COR-L47 (cell line): ENCODE results near the gene PSMD1.
"Not testable (repeated sequence)": the region's sequence is repeated elsewhere in the genome, so short reads cannot be mapped to it uniquely, and the experiment has no call there.

Experiments used
- DNase-seq: peaks from one replicate; lab custom pipeline; 2025; lab: John Stamatoyannopoulos, UW

PSMD1 gene

DNA sequence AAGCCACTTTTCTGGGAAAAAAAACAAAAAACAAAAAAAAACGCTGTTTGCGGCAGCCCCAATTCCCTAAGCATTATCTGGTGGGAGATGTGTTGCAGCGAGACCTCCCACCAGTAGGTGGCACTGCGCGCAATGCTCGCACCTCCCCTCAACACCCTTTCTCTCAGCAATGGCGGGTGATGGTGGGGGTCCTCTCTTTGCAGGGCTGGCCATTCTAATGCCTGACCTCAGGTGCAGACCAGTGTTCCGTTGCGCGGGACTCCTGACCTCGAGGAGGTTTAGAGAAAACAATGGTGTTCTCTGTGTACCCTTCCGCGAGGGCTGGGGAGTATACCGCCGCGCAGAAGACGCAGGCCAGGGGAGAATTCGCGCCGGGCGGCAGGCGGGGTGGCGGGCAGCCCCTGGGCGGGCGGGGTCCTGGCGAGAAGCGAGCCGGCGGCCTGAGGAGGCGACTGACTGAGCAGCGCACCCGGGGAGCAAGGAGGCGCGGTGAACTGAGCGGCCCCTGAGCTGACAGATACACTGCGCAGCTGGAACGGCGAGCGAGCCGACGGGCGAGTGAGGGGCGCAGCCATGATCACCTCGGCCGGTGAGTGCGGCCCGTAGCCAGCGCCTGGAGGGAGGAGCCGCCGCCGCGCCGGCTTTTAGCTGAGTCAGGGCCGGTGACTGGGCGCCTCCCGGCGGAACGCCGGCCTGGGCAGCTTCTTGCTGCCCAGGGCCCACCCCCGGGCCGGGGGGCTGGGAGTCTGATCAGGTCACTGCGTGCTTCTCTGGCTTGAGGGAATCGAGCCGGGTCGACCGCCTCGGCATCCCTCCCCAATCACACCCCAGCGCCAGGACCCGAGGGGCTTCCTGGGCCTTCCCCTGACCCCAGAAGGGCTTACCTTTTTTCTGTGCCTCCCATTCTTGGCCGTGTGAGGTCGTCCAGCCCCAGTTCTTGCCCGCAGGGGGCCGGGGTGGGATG is at the start of gene PSMD1:
Gene PSMD1 (plus strand): TSS at position 415 of the 964 bp plus-strand sequence. CDS start 159 bp downstream, at position 574.
- peak; percentile 66 for DNase-seq

- no peak for DNase-seq
Observed at GRCh38 chr2:231007286-231008098, 49.2 kb upstream of the PSMD1 start.

GRCh38 chr2:231008131-231008530 is 48.5 kb upstream of the PSMD1 start:
- no peak for DNase-seq

GRCh38 chr2:231009236-231009919 is 47.3 kb upstream of the PSMD1 start:
- no peak for DNase-seq

- DNase-seq = no peak
Observed at GRCh38 chr2:231010201-231010730, 46.4 kb upstream of the PSMD1 start.

- DNase-seq = no peak
Observed at GRCh38 chr2:231011526-231011925, 45.1 kb upstream of the PSMD1 start.

DNA sequence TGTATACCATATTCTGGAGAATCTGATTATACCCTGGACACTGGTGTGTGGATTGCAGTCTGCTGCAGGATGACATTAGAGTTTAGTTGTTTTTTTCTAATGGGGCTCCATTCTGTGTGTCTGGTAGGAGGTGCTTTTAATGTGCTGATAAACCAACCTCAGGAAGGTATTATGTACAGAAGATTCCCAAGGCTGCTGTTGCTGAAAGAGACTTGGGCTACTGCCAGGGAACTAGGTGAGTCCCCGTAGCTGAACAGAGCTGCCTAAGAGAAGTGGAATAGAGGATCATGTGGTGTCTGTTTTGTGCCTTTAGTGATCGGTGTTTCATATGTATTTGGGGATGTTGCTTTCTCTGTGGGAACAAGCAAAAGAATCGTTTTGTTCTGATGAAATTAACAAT is 44.2 kb upstream of the PSMD1 start:
- no peak for DNase-seq

GRCh38 chr2:231013820-231014219 is 42.8 kb upstream of the PSMD1 start:
- DNase-seq = no peak

DNA sequence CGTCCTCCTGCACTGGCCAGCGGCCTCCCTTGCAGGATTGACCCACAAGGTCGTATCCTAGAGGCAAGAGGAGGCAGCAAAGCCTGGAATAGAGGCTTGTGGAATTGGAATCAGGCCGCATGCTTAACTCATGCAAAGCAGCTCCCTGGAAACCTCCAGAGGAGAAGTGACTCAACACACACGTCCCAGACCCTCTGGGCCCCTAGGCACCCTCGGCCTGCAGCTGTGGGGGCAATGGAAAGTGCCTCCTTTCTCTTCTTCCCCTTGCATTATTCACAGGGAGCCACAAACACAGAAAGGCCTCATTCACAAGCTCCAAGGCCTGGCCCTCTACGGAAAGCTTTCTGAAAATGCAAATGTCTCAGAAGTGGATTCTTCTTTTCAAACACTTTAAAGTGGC is 41.2 kb upstream of the PSMD1 start:
- no peak for DNase-seq

DNA sequence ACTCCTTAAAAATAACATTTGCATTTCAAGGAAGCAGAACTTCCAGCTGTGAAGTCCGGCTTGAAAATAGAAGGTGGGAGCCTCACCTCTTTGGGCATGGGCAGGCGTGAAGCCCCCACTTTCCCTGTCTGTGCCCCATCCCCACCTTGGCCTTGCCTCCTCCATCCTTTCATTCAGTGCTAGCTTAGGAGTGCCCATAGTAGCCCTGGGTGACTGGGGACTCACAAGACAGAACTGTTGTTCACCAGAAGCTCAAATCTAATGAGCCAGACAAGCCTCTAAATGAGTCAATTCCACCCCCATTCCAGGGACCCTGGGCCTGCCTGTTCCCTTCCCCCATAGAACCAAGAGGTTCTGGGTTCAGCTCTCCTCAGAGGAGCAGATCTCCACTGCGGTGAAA is 40.7 kb upstream of the PSMD1 start:
- no peak for DNase-seq

GRCh38 chr2:231016566-231017230 is 40.0 kb upstream of the PSMD1 start:
- no peak for DNase-seq

DNA sequence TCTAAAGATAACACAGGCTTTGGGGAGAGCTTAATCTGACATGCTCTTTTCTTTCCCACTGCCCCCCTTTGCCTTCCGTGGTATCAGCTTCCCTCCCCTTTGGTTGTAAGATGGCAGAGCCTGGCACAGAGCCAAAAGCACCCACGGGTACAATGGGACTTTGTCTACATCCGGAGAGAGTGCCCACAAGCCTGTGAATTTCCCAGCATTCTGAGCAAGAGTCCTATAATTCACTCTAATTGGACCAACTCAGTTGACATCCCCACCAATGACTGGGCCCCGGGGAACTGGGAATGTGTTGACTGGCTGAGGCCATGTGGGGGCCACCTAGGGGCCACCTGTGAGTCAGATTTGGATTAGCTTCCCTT is 39.5 kb upstream of the PSMD1 start:
- no peak for DNase-seq

DNA sequence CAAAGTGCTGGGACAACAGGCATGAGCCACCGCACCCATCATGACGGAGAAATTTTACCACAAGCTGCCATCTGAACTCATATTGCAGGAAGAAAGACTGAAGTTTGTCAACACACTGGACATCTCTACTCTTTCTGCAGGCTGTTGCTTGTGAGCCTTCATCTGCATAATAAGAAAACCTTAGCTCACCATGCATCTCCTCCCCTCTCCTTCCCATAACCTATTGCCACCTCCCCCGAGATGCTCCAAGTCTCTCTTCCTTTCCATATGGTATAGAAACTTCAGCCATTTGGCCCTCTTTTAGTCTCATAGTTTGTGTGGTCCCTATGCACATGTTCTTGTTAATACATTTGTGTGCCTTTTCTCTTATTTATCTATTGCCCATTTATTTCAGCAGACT is 38.5 kb upstream of the PSMD1 start:
- DNase-seq = no peak

DNA sequence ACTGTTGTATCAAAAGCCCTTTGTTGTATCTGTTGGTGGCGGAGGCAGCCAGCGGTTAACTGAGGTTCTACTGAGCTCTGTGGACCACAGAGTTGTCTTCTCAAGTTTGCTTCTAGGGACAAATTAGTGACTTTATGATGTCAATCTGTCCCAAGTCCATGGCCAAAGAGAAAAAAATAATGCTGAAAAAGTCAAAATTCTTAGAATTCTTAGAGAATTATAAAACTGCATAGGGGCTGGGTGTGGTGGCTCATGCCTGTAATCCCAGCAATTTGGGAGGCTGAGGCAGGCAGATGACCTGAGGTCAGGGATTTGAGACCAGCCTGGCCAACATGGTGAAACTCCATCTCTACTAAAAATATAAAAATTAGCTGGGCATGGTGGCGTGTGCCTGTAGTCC is 31.6 kb upstream of the PSMD1 start:
- DNase-seq = not testable (repeated sequence)

DNA sequence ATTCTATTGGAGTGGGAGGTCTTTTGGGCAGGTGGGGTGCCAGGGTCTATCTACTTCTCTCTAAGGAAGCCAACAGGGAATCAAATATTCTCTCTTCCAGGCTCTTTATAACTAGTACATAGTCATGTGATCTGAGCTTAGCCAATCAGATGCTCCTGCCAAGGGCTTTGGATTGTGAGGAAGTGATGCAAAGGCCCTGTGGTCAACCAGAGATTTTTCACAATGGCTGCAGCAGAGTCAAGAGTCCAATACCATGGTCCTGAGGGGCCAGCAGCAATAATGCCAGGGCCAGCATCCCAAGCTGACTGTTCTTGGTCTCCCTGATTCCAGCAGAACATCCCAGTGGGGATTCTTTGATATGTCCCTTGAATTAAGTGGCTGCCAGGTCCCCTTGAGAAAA is 27.8 kb upstream of the PSMD1 start:
- DNase-seq = no peak

DNA sequence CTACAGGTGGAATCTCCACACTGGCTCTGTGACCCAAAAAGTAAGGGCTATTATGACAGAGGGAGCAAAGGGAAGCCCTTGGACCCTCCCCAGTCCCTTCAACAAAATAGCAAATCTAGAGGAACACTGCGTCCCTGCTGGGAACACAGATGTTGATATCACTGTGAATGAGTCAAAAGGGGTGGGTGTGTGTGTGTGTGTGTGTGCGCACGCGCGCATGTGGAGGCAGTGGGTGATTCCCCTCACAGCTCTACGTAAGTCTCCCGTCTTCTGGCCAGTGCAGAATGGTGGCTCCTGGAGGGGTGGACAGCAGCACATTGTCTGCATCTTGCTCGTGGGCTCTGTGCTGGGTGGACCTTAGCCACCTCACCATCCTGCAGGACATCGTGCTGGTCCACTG is 27.1 kb upstream of the PSMD1 start:
- no peak for DNase-seq

- DNase-seq = no peak
Observed at GRCh38 chr2:231030725-231031124, 25.9 kb upstream of the PSMD1 start.

DNA sequence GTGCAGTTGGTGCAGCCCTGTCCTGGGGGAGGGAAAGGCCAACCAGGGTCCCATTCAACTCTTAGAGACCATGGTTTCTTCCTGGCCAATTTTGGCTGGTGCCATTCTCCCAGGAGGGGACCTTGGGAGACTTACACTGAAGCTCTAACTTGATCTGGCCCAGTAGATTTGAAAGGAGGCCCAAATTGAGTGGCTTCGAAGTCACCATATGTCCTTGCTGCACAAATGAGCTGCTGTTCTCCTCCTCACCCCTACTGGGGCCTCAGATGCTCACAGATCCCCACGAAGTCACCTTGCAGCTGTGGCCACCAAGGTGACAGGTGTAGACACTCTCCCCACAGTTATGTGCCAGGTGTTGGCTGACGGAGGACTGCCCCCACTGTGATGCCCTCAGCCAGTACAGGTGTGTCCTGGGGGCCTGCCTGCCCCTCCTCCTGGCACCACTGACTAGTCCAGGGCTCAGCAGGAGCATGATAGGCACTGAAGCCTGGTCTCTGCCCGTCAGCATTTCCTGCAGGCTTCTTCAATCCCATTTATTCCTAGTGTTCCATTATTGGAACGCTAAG is 24.0 kb upstream of the PSMD1 start:
- DNase-seq = no peak

DNA sequence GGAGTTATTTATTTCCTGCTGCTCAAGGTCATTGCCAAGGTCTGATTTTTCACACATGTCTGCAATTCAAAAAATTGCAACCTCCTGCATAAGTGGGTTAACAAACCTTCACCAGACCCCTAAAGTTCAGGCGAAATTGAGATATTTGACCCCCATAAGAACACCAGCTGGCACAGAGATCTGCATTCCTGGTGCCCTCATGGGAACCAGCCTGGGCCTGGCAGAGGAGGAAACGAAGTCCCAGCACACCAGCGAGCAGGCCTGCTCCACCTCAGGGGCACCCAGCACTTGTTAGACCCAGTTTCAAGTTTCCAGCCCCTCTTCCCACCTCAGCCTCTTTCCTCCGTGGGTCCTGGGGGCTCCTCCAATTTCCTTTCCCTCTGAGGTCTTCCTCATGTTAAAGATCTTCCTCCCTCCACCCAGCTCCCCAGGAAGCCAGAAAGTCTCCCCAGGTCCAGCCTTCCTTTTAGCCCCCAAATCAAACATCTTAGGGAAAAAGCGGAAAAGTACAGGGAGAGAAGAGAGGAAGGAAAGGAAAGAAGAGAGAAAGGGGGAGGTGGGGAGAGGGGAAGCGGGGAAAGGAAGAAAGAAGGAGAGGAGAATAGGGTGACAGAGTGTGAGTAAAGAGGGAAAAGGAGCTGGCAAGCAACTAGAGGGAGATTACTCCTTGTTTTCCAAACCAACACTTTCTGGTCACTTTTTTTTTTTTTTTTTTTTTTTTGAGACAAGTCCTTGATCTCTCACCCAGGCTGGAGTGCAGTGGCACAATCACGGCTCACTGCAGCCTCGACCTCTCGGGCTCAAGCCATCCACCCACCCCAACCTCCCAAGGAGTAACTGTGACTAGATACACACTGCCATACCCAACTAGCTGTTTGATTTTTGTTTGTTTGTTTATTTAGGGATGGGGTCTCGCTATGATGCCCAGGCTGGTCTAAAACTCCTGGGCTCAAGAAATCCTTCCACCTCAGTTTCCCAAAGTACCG is 23.2 kb upstream of the PSMD1 start:
- DNase-seq = no peak

DNA sequence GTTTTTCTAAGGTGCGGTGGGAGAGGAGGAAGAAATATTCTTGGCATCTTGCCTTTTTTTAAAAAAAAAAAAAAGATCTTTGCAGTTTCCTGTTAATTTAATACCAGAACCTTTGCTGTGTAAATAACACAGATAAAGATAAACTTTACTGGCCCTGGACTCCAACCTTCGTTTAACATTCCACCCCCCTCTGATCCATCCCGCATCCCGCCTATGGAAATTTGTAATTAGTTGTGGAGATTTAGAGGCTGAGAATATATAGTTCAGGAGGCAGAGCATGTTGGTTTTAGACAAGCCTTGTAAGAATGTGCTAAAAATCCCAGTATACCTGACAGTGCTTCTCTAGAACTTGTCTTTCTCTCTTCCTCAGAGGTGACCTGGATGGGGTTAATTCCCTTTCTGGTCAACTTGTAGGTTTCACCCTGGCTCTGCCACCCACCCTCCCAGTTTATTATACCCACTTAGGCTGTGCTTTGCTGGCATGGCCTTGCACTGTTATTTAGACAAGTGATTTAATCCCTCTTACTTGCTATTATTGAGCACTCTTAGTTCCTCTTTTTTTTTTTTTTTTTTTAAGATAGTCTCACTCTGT is 22.3 kb upstream of the PSMD1 start:
- no peak for DNase-seq
